GM12801 (cell line): ENCODE data around the gene PAQR8.

Source experiments
- TF ChIP-seq, protein P1 (sequence below): IDR thresholded peaks from one replicate; pipeline ENCODE4 v1.5.1; 2011; ENCODE audit warnings: control low read depth; ENCODE audit not compliant: insufficient read length; ENCODE audit errors: extremely low read depth

Gene PAQR8

DNA sequence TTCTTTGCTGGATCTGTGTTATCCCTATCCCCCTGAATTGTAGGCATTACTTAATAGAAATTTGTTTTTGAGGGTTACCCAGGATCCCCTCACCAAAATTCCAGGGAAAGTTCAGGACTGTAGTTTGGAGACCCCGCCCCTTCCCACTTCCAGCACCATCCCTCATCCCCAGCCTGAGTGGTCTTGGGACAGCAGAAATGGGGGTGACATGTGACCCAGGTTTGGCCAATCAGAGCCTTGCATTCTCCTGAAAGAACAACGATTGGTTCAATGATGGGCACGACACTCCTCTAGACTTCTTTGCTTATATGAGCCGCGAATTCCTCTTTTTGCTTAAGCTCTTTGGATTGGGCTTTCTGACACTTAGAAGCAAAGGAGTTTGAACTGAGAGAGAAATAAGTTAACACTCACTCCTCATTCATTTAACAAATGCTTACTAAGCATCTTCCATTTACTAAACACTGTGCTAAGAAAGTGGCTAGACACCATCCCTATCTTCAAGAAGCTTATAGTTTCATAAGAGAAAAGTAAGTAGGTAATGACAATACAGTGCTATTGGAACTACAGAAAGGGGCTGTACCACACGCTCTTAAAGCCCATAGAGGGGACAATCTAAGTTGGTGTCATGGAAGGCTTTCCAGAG, 24.9 kb upstream of the PAQR8 start:
- TF ChIP-seq, protein P1, sequence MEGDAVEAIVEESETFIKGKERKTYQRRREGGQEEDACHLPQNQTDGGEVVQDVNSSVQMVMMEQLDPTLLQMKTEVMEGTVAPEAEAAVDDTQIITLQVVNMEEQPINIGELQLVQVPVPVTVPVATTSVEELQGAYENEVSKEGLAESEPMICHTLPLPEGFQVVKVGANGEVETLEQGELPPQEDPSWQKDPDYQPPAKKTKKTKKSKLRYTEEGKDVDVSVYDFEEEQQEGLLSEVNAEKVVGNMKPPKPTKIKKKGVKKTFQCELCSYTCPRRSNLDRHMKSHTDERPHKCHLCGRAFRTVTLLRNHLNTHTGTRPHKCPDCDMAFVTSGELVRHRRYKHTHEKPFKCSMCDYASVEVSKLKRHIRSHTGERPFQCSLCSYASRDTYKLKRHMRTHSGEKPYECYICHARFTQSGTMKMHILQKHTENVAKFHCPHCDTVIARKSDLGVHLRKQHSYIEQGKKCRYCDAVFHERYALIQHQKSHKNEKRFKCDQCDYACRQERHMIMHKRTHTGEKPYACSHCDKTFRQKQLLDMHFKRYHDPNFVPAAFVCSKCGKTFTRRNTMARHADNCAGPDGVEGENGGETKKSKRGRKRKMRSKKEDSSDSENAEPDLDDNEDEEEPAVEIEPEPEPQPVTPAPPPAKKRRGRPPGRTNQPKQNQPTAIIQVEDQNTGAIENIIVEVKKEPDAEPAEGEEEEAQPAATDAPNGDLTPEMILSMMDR, result no peak

DNA sequence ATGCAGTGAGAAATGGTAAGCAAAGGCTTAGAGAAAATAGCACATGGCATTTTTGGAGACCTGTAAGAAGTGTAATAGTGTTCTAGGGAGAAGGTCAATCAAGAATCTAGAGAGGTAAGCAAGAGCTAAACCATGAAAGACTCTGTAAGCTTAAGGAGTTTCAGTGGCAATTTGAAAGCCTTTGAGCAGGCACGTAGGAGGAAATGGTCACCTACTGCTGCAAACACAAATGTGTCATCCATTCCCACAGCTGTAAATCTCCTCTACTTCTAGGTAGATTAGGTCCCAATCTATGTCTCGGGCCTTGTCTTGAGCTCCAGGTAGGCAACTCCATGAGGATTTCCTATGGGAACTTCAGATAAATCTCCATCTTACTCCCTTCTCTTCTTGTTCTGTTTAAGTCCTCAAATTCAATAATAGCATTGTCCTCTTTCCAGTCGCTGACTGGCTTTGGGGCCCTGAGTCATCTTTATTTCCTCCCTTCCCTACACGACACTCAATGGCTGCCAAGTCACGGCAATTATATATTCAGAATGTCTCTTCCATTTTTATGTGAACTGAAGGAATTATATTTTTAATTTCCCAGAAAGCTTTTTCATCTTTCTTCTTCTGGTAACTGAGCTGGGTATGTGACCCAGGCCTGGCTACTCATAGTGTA, 24.2 kb upstream of the PAQR8 start:
- TF ChIP-seq, protein P1, result no peak

DNA sequence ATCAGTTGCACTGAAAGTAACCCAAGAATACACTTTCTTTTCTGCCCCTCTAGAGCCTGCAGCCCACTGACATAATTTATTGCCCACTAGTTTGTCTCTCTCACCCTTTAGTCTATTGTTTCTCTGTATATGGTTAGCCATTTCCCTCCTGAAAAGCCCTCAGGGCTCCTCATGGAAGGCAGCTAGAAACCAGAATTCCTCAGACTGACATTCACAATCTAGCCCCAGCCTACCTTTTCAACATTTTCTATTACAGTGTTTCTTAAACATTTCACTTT, 21.4 kb upstream of the PAQR8 start:
- TF ChIP-seq, protein P1, result no peak

GRCh38 chr6:52341561-52342260, 20.2 kb upstream of the PAQR8 start:
- TF ChIP-seq, protein P1, result no peak

DNA sequence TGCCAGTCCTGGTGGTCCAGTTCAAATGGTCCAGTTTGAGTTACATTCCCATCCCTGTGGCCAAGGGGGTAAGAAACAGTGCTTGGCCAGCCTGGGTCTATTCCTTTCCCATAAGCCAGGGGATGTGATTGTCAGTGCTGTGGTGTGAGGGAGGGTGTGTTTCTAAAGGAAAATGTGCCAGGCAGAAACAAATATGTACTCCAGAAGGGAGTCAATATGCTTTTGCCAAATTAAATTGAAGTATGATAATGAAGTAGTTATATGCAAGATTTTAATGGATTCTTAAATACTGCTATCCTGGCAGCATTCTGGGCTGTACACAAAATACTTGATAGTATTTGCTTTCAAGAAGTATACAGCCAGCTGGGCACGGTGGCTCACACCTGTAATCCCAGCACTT, 16.6 kb upstream of the PAQR8 start:
- TF ChIP-seq, protein P1, result no peak

DNA sequence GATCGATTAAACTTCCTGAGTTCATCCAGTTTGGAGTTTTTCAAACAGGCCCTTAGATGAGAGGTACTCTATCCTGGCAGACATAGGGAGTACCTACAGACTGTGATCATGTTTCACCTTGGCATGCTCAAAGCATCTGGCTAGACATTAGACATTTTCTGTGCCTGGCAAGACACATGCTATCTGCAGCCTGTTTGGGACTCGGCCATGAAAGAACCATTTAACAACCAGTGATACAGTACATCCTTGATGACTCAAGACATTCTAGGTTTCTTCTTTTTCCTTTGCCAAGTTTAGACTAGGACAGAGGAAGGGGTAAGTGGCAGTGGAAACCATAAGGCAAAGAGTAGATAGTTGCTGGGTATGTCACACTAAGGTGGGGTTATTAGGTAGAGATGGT, 15.4 kb upstream of the PAQR8 start:
- TF ChIP-seq, protein P1, result no peak

- TF ChIP-seq, protein P1, result no peak
These were observed 14.1 kb upstream of the PAQR8 start for GRCh38 chr6:52347818-52348217.
